AG20443 (cell line): ENCODE data around the gene POP7.
"Not testable (repeated sequence)": the region's sequence is repeated elsewhere in the genome, so short reads cannot be mapped to it uniquely, and the experiment has no call there.

Experiments
- DNase-seq: peaks from one replicate; pipeline ENCODE4 v3.0.0; 2012; ENCODE audit warnings: low spot score, mixed read lengths

POP7 gene

DNA sequence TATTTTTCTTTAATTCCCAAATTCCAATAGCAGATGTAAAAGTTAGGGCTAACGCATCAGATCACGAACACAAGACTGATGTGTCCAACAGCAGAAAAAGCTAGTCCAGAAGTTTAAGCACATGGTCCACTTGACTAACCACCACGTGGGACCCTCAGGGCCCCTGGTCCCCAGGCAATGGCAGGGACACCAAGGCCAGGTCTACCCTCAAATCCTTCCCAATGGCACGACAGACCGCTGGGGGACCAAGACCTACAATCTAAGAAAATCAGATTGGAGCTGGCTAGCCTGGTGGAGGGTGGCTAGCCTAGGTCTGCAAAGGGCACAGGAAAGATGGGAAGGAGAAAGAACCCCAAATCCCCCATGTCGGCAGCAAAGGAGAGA, 13.4 kb upstream of the POP7 start:
- DNase-seq = no peak

- no peak for DNase-seq
Measured at GRCh38 chr7:100693312-100694097, 12.4 kb upstream of the POP7 start.

DNA sequence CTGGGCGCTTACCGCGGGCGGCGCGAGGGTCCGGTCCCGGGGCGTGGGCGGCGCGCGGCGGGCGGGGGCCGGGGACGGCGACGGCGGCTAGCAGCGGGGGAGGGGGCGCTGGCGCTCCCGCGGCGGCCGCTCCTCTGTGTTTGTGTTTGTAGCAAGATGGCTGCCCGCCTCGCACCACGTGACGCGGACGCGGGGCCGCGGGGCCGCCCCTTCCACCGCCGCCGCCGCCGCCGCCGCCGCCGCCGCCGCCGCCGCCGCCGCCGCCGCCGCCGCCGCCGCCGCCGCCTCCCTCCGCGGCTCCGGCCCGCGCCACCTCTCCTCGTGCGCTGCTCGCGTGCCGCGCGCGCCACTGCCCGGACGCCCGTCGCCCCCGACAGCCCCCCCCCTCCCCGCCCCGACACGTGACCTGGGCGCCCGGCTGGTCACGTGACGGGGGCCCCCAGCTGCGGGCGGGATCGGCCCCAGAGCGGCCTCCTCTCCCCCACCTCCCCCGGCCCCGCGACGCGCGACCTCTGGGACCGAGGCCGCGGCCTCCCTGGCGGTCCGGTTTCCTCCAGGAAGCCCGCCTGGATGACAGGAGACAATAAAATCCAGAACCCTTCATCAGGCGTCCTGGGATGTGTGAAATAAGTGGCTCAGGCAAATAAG, 11.7 kb upstream of the POP7 start, which contains the start of gene GIGYF1:
GIGYF1 (minus strand) TSS at position 153 of the 648 bp plus-strand sequence. CDS start 6,012 bp downstream, outside the sequence.
- DNase-seq = peak; percentile 93

DNA sequence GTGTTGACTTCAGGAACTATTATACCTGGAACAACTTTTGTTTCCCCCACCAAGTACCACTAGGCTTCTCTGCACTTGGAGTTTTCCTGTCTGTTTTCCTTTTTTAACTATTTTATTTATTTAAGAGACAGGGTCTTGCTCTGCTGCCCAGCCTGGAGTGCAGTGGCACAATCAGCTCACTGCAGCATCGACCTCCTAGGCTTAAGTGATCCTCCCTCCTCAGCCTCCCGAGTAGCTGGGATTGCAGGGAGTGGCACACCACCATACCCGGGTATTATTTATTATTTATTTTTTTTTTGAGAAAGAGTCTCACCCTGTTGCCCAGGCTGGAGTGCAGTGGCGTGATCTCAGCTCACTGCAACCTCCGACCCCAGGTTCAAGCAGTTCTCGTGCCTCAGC, 9.8 kb upstream of the POP7 start:
- DNase-seq = no peak

- DNase-seq = no peak
Measured at GRCh38 chr7:100699018-100699417, 6.9 kb upstream of the POP7 start.

- DNase-seq = not testable (repeated sequence)
Measured at GRCh38 chr7:100701089-100701488, 4.8 kb upstream of the POP7 start.

DNA sequence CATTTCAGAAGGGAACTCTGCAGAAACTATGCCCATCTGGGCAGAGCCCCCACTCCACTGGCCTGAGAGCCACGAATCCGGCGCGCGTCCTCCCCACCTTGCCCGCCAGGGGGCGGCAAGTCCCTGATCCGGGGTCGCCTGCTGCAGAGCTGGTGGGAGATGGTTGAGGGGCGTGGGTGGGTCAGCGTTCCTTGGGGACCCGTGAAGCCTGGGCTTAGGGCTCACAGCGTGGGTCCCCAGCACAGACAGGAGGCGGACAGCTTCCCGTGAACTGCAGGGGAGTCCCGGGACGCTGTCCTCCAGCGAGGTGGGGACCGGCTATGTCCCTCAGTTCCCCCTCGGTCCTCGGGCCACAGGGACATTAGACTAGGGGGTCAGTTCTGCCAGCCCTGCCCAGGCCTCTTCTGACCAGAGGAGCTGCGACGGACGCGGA, 585 bp upstream of the POP7 start:
- DNase-seq = peak; percentile 91

DNA sequence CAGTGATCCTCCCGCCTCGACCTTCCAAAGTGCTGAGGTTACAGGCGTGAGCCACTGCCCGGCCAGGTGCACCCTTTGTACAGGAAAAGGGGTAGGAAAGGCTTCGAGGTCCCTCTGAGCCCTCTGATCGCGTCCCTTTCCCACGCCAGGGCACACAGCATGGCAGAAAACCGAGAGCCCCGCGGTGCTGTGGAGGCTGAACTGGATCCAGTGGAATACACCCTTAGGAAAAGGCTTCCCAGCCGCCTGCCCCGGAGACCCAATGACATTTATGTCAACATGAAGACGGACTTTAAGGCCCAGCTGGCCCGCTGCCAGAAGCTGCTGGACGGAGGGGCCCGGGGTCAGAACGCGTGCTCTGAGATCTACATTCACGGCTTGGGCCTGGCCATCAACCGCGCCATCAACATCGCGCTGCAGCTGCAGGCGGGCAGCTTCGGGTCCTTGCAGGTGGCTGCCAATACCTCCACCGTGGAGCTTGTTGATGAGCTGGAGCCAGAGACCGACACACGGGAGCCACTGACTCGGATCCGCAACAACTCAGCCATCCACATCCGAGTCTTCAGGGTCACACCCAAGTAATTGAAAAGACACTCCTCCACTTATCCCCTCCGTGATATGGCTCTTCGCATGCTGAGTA, 871 bp downstream of the POP7 start:
- DNase-seq = no peak

- DNase-seq = no peak
Measured at GRCh38 chr7:100708395-100708794, 2.5 kb downstream of the POP7 start.

DNA sequence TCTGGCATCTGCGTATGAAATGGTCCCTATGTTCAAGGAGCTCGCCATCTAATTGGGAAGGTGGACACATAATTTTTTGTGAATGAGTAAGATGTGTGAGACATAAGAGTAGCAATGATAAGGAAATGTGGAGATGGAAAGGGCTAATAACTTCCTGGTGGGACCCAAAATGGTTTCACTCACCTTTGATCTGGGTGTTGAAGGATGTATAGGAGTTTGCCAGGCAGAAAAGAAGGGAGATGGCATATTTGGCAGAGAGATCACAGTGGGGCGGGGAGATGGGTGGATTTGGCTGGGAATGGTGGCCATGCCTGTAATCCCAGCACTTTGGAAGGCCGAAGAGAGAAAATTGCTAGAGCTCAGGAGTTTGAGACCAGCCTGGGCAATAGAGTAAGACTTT, 4.5 kb downstream of the POP7 start:
- no peak for DNase-seq

DNA sequence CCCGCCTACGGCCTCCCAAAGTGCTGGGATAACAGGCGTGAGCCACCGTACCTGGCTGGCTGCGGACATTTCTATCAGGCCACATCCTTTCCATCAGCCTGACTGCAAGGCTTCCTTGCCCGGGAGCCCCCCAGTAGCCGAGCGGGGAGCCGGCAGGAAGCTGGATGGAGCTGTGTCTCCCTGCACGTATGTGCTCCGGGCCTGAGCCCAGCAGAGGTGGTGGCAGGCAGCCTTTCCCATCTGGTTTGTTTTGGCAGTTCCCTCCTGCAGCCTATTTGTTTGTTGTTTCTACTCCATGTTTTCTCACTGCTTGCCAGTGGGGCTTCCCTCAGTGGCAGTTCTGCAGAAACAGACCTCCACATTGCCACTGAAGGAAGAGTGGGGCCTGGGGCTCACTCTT, 5.4 kb downstream of the POP7 start:
- DNase-seq = no peak

DNA sequence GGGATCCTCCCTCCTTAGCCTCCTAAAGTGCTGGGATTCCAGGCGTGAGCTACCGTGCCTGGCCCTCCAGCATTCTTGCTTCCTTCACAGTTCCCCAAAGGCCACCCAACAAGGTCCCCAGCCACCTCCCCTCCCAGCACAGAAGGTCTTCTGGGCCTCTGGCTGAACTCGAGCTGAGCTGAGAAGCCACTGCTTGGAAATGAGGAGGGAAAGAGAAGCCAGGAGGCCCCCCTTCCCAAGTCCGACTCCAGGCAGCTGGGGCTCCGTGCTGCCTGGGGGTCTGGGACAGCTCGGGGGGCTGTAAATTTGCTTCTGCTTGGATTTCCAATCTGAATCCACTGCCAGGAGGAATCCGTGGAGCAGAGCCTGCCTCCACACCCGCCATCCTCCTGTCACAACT, 8.8 kb downstream of the POP7 start:
- no peak for DNase-seq

GRCh38 chr7:100717073-100717472, 11.2 kb downstream of the POP7 start:
- not testable (repeated sequence) for DNase-seq

DNA sequence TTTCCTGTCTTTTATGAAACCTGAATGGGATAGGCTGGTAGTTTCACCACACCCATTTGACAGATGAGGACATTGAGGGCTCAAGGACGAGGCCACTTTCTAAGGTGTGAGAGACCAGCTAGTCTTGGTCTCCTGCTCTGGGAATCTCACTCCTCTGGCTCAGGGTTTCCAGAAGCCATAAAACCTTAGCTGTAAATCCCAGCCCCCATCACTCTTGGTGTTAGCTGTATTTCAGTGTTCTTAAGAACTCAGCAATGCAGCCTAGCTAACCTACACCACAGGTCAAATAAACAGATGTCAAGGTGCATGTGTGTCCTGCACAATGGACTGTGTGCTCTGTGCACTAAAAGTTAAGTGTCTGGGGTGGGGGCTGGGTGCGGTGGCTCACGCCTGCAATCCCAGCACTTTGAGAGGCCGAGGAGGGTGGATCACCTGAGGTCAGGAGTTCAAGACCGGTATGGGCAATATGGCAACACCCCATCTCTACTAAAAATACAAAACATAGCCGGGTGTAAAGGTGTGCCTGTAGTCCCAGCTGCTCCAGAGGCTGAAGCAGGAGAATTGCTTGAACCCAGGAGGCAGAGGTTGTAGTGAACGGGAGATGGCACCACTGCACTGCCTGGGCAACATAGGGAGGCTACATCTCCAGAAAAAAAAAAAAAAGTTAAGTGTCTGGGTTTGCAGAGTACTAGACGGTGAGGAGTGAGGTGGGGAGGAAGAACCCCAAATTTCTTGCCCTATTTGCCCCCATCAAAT, 13.8 kb downstream of the POP7 start:
- peak; percentile 42 for DNase-seq

GRCh38 chr7:100720279-100720670, 14.4 kb downstream of the POP7 start, which contains the start of gene EPO:
Gene EPO, plus strand, starts transcription at chr7:100720468. Its CDS starts 513 bp downstream, at chr7:100720981.
- DNase-seq = no peak

DNA sequence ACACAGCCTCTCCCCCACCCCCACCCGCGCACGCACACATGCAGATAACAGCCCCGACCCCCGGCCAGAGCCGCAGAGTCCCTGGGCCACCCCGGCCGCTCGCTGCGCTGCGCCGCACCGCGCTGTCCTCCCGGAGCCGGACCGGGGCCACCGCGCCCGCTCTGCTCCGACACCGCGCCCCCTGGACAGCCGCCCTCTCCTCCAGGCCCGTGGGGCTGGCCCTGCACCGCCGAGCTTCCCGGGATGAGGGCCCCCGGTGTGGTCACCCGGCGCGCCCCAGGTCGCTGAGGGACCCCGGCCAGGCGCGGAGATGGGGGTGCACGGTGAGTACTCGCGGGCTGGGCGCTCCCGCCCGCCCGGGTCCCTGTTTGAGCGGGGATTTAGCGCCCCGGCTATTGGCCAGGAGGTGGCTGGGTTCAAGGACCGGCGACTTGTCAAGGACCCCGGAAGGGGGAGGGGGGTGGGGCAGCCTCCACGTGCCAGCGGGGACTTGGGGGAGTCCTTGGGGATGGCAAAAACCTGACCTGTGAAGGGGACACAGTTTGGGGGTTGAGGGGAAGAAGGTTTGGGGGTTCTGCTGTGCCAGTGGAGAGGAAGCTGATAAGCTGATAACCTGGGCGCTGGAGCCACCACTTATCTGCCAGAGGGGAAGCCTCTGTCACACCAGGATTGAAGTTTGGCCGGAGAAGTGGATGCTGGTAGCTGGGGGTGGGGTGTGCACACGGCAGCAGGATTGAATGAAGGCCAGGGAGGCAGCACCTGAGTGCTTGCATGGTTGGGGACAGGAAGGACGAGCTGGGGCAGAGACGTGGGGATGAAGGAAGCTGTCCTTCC, 15.0 kb downstream of the POP7 start:
- DNase-seq = no peak

DNA sequence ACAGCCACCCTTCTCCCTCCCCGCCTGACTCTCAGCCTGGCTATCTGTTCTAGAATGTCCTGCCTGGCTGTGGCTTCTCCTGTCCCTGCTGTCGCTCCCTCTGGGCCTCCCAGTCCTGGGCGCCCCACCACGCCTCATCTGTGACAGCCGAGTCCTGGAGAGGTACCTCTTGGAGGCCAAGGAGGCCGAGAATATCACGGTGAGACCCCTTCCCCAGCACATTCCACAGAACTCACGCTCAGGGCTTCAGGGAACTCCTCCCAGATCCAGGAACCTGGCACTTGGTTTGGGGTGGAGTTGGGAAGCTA, 15.5 kb downstream of the POP7 start:
- DNase-seq = no peak

DNA sequence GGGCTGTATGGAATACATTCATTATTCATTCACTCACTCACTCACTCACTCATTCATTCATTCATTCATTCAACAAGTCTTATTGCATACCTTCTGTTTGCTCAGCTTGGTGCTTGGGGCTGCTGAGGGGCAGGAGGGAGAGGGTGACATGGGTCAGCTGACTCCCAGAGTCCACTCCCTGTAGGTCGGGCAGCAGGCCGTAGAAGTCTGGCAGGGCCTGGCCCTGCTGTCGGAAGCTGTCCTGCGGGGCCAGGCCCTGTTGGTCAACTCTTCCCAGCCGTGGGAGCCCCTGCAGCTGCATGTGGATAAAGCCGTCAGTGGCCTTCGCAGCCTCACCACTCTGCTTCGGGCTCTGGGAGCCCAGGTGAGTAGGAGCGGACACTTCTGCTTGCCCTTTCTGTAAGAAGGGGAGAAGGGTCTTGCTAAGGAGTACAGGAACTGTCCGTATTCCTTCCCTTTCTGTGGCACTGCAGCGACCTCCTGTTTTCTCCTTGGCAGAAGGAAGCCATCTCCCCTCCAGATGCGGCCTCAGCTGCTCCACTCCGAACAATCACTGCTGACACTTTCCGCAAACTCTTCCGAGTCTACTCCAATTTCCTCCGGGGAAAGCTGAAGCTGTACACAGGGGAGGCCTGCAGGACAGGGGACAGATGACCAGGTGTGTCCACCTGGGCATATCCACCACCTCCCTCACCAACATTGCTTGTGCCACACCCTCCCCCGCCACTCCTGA, 16.7 kb downstream of the POP7 start:
- no peak for DNase-seq

DNA sequence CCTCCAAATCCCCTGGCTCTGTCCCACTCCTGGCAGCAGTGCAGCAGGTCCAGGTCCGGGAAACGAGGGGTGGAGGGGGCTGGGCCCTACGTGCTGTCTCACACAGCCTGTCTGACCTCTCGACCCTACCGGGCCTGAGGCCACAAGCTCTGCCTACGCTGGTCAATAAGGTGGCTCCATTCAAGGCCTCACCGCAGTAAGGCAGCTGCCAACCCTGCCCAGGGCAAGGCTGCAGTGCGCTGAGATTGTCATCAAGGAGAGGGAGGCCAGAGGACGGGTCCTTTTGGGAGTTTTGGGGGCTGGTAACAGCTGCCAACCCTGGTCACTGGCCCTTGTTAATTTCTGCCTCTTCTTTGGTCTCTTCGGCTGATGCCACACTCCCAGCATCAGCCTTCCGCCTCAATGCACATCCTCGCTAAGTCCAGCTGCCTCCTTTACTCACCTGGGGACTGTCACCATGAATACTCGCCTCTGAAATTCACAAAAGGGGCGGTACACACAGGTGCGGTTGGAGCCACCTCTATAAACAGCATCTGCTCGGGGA, 17.9 kb downstream of the POP7 start:
- no peak for DNase-seq

DNA sequence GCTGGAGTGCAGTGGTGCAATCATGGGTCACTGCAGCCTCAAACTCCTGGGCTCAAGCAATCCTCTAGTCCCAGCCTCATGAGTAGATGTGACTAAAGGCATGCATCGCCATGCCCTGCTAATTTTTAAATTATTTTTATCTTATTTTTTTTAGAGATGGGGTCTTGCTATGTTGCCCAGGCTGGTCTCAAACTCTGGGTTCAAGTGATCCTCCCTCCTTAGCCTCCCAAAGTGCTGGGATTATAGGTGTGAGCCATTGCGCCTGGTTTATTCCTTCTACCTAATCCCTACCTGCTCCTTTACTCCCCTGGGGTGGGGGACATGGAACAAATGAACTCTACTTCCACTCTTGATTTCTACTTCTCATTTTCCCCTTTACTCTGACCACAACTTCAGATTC, 18.4 kb downstream of the POP7 start:
- DNase-seq = not testable (repeated sequence)
